Panc1 (cell line): ENCODE measurements around the gene DHPS. TPM values are rescaled to one million over a fixed set of nuclear protein-coding genes. Genes with fewer than 3 reads are reported as not detected.

Experiments used
- ATAC-seq: fragments of 200-7000 bp; cut with Tn5 transposase; 2 replicates; pipeline ENCODE4 v1.9.1; 2020; ENCODE audit warnings: mild to moderate bottlenecking, moderate library complexity
- BruUV-seq: library from RNA; stranded (reverse); fragments of 400-500 nt; replicated peaks from 2 replicates; lab custom pipeline; 2021; lab: Mats Ljungman, UMichigan
- CTCF ChIA-PET: fragments of 300-600 bp; sonication (Branson Sonifier 250); formaldehyde crosslinking; loops from one replicate; lab custom pipeline; 2022; ENCODE audit warnings: antibody characterized with exemption; lab: Charles Lee
- POLR2A ChIA-PET: fragments of 300-600 bp; sonication (Branson Sonifier 250); formaldehyde crosslinking; loops from one replicate; lab custom pipeline; 2022; ENCODE audit warnings: antibody characterized with exemption; lab: Charles Lee
- DNase-seq: peaks from one replicate; pipeline ENCODE4 v3.0.0-alpha.2; 2010; ENCODE audit warnings: low read depth, low spot score
- H3K27ac ChIP-seq: 2 replicates; pipeline ENCODE4 v1.5.1; 2011; ENCODE audit warnings: mild to moderate bottlenecking, low read length, inconsistent platforms
- H3K27me3 ChIP-seq: fragments of 200-500 bp; sonication (Bioruptor generic); 2 replicates; pipeline ENCODE4 v1.6.0; 2014; ENCODE audit warnings: low read length, inconsistent platforms; ENCODE audit not compliant: control insufficient read depth, insufficient read depth
- H3K36me3 ChIP-seq: fragments of 200-500 bp; sonication (Bioruptor generic); 2 replicates; pipeline ENCODE4 v1.5.1; 2014; ENCODE audit warnings: inconsistent platforms, mild to moderate bottlenecking, low read length, moderate library complexity; ENCODE audit not compliant: control insufficient read depth, insufficient read depth
- H3K4me1 ChIP-seq: 2 replicates; pipeline ENCODE4 v1.5.1; 2011; ENCODE audit warnings: inconsistent platforms, mild to moderate bottlenecking, low read length, moderate library complexity; ENCODE audit not compliant: control insufficient read depth, insufficient read depth
- H3K4me3 ChIP-seq, 2 experiments: 2 replicates each; pipeline ENCODE4 v1.5.1; 2011 to 2012; ENCODE audit warnings: low read depth in 2 of 2, low read length in 2 of 2, mild to moderate bottlenecking in 2 of 2, inconsistent platforms in 1 of 2, moderate library complexity in 1 of 2
- H3K9me3 ChIP-seq: fragments of 200-500 bp; sonication (Bioruptor generic); 2 replicates; pipeline ENCODE4 v1.5.1; 2014; ENCODE audit warnings: low read depth, mild to moderate bottlenecking, inconsistent platforms, low read length, moderate library complexity; ENCODE audit not compliant: control insufficient read depth, insufficient read depth
- CTCF ChIP-seq: fragments of 450-650 bp; IDR thresholded peaks from 2 replicates; pipeline ENCODE4 v1.5.1; 2017; ENCODE audit warnings: mild to moderate bottlenecking
- POLR2AphosphoS5 ChIP-seq: IDR thresholded peaks from 2 replicates; pipeline ENCODE4 v1.6.1; 2012; ENCODE audit warnings: mild to moderate bottlenecking, low read depth, low read length, moderate library complexity
- REST ChIP-seq, 2 experiments: IDR thresholded peaks; 2 replicates each; pipeline ENCODE4 v1.6.1; 2011 to 2012; ENCODE audit warnings: low read depth in 2 of 2, control low read depth in 1 of 2, low read length in 1 of 2, mild to moderate bottlenecking in 1 of 2, moderate library complexity in 1 of 2; ENCODE audit not compliant: insufficient read depth in 1 of 2
- SIN3A ChIP-seq: IDR thresholded peaks from 2 replicates; pipeline ENCODE4 v1.6.1; 2012; ENCODE audit warnings: low read depth, mild to moderate bottlenecking, low read length, moderate library complexity, borderline replicate concordance; ENCODE audit not compliant: insufficient read depth
- TCF7L2 ChIP-seq: IDR thresholded peaks from 2 replicates; pipeline ENCODE4 v1.6.1; 2011; ENCODE audit warnings: mild to moderate bottlenecking, low read depth, low read length, inconsistent platforms
- in situ Hi-C: cut with HindIII; loops from 2 replicates; pipeline ENCODE4 v1.10.0; 2016; ENCODE audit warnings: low sequenced_read_pairs, low pct_unique_long_range_greater_than_20kb
- intact Hi-C: fragments of 100-400 bp; cut with micrococcal nuclease; formaldehyde crosslinking; loops from one replicate; pipeline ENCODE4 v1.10.0; 2022; ENCODE audit not compliant: unreplicated experiment
- total RNA-seq: library from RNA; stranded (reverse); gene quantifications from one replicate; pipeline ENCODE4 v1.2.1, GENCODE V29; 2021; ENCODE audit not compliant: unreplicated experiment

The DHPS gene
- total RNA-seq, 1 experiment from 2014 or later = 76.9 TPM

- in situ Hi-C loops (no loop called here), intact Hi-C loops (no loop called here)
- ChIA-PET CTCF (interaction anchor here (0.6 kb wide), 1 partner anchor 9 kb away, joined by 3 read pairs; no protein-coding TSS in a partner anchor), POLR2A (no interaction called here)
- ATAC-seq (no peak), DNase-seq (no peak)
- no TSS peak for BruUV-seq
- no peak overlapping the region for H3K27ac ChIP-seq
- H3K4me3 ChIP-seq = no peak overlapping the region
- no peak for TF ChIP-seq POLR2AphosphoS5
- TF ChIP-seq SIN3A = no peak
- no peak for TF ChIP-seq TCF7L2
- TF ChIP-seq CTCF = no peak
- TF ChIP-seq REST (IDR thresholded peaks at IDR 0.05; ENCODE audit: insufficient read depth in 1 of 2, low read depth in 2 of 2, low read length in 1 of 2) = no peak
- no peaks in the 10 kb centered on the region for H3K36me3 ChIP-seq
- no peaks in the 10 kb centered on the region for H3K27me3 ChIP-seq
- H3K9me3 ChIP-seq = no peaks in the 10 kb centered on the region
- 0 out of 2 replicates have a peak, but pooled peaks cover 3% of the 10 kb centered on the region for H3K4me1 ChIP-seq
These were observed 39.2 kb downstream of the DHPS start for GRCh38 chr19:12642506-12642905.

GRCh38 chr19:12641456-12641855 lies 40.2 kb downstream of the DHPS start:
- no peaks in the 10 kb centered on the region for H3K36me3 ChIP-seq
- ATAC-seq (no peak), DNase-seq (no peak)
- H3K4me1 ChIP-seq = 0 out of 2 replicates have a peak, but pooled peaks cover 3% of the 10 kb centered on the region
- no peak for TF ChIP-seq TCF7L2
- TF ChIP-seq SIN3A = no peak
- TF ChIP-seq REST (IDR thresholded peaks at IDR 0.05; ENCODE audit: insufficient read depth in 1 of 2, low read depth in 2 of 2, low read length in 1 of 2) = no peak
- no TSS peak for BruUV-seq
- in situ Hi-C loops = no loop called here
- no peak overlapping the region for H3K27ac ChIP-seq
- H3K4me3 ChIP-seq = no peak overlapping the region
- no peaks in the 10 kb centered on the region for H3K9me3 ChIP-seq
- ChIA-PET CTCF (no interaction called here), POLR2A (no interaction called here)
- intact Hi-C loops = no loop called here
- H3K27me3 ChIP-seq = no peaks in the 10 kb centered on the region
